ENCODE results near the gene MARCHF2.

Gene MARCHF2

GRCh38 chr19:8388612-8388958 is 24.5 kb upstream of the MARCHF2 start:
- DNase-seq (ENCODE audit: insufficient read length, low spot score) (no peak), FAIRE-seq (no peak)
- no peak for TF ChIP-seq POLR2A (IDR thresholded peaks at IDR 0.05; ENCODE audit: low read depth, low read length)

GRCh38 chr19:8389891-8390616 is 23.1 kb upstream of the MARCHF2 start, which contains the start of gene RAB11B:
TSS of gene RAB11B (plus strand) at chr19:8390360. CDS start at chr19:8390417, 57 bp downstream.
- DNase-seq (ENCODE audit: insufficient read length, low spot score) (peak; percentile 94), FAIRE-seq (peak; percentile 99)
- TF ChIP-seq SPI1 (IDR thresholded peaks at IDR 0.05; ENCODE audit: low read depth, low read length) (0 out of 2 replicates have a peak, but pooled peaks have one; percentile 5), POLR2A (IDR thresholded peaks at IDR 0.05; ENCODE audit: low read depth, low read length) (peak; percentile 16; the same call in 1 of the 2 replicates), PAX5 (IDR thresholded peaks at IDR 0.05; ENCODE audit: insufficient read depth, low read length, severe bottlenecking) (no peak), TAF1 (IDR thresholded peaks at IDR 0.05; ENCODE audit: low read depth, low read length) (peak; percentile 48; the same call in 1 of the 2 replicates)

GRCh38 chr19:8390617-8390981 is 22.5 kb upstream of the MARCHF2 start:
- DNase-seq (ENCODE audit: insufficient read length, low spot score) (peak; percentile 86), FAIRE-seq (peak; percentile 92)
- TF ChIP-seq TAF1 (IDR thresholded peaks at IDR 0.05; ENCODE audit: low read depth, low read length) (0 out of 2 replicates have a peak, but pooled peaks have one; percentile 1), POLR2AphosphoS5 (IDR thresholded peaks at IDR 0.05; ENCODE audit: low read depth, low read length) (no peak), POLR2A (IDR thresholded peaks at IDR 0.05; ENCODE audit: low read depth, low read length) (0 out of 2 replicates have a peak, but pooled peaks have one; percentile 4)

GRCh38 chr19:8391198-8392016 is 21.7 kb upstream of the MARCHF2 start:
- no peak for TF ChIP-seq SPI1 (IDR thresholded peaks at IDR 0.05; ENCODE audit: low read depth, low read length)
- no peak for FAIRE-seq
- DNase-seq (ENCODE audit: insufficient read length, low spot score): no peak

GRCh38 chr19:8392017-8392591 is 21.0 kb upstream of the MARCHF2 start:
- DNase-seq (ENCODE audit: insufficient read length, low spot score) (no peak), FAIRE-seq (no peak)
- no peak for TF ChIP-seq TAF1 (IDR thresholded peaks at IDR 0.05; ENCODE audit: low read depth, low read length)
- no peak for TF ChIP-seq PAX5 (IDR thresholded peaks at IDR 0.05; ENCODE audit: insufficient read depth, low read length, severe bottlenecking)
- no peak for TF ChIP-seq POLR2A (IDR thresholded peaks at IDR 0.05; ENCODE audit: low read depth, low read length)
- TF ChIP-seq SPI1 (IDR thresholded peaks at IDR 0.05; ENCODE audit: low read depth, low read length): no peak
- TF ChIP-seq POU2F2 (IDR thresholded peaks at IDR 0.05; ENCODE audit: low read depth, low read length): no peak
- no peak for TF ChIP-seq POLR2AphosphoS5 (IDR thresholded peaks at IDR 0.05; ENCODE audit: low read depth, low read length)

GRCh38 chr19:8393192-8393870 is 19.8 kb upstream of the MARCHF2 start:
- no peak for TF ChIP-seq TAF1 (IDR thresholded peaks at IDR 0.05; ENCODE audit: low read depth, low read length)
- no peak for TF ChIP-seq PAX5 (IDR thresholded peaks at IDR 0.05; ENCODE audit: insufficient read depth, low read length, severe bottlenecking)
- TF ChIP-seq POLR2A (IDR thresholded peaks at IDR 0.05; ENCODE audit: low read depth, low read length): no peak
- TF ChIP-seq POLR2AphosphoS5 (IDR thresholded peaks at IDR 0.05; ENCODE audit: low read depth, low read length): no peak
- TF ChIP-seq SPI1 (IDR thresholded peaks at IDR 0.05; ENCODE audit: low read depth, low read length): no peak
- TF ChIP-seq POU2F2 (IDR thresholded peaks at IDR 0.05; ENCODE audit: low read depth, low read length): no peak
- no peak for FAIRE-seq

GRCh38 chr19:8393871-8394250 is 19.2 kb upstream of the MARCHF2 start:
- no peak for TF ChIP-seq SPI1 (IDR thresholded peaks at IDR 0.05; ENCODE audit: low read depth, low read length)
- no peak for TF ChIP-seq POLR2AphosphoS5 (IDR thresholded peaks at IDR 0.05; ENCODE audit: low read depth, low read length)
- no peak for TF ChIP-seq TAF1 (IDR thresholded peaks at IDR 0.05; ENCODE audit: low read depth, low read length)
- TF ChIP-seq PAX5 (IDR thresholded peaks at IDR 0.05; ENCODE audit: insufficient read depth, low read length, severe bottlenecking): no peak
- no peak for TF ChIP-seq POLR2A (IDR thresholded peaks at IDR 0.05; ENCODE audit: low read depth, low read length)
- TF ChIP-seq POU2F2 (IDR thresholded peaks at IDR 0.05; ENCODE audit: low read depth, low read length): no peak
- no peak for FAIRE-seq

More at GRCh38 chr19:8393192-8393870, 19.8 kb upstream of the MARCHF2 start:
- no peak for DNase-seq (ENCODE audit: insufficient read length, low spot score)

GRCh38 chr19:8395621-8396082 is 17.5 kb upstream of the MARCHF2 start:
- DNase-seq (ENCODE audit: insufficient read length, low spot score): no peak
- TF ChIP-seq PAX5 (IDR thresholded peaks at IDR 0.05; ENCODE audit: insufficient read depth, low read length, severe bottlenecking): no peak
- no peak for TF ChIP-seq POLR2AphosphoS5 (IDR thresholded peaks at IDR 0.05; ENCODE audit: low read depth, low read length)
- no peak for TF ChIP-seq POLR2A (IDR thresholded peaks at IDR 0.05; ENCODE audit: low read depth, low read length)
- no peak for TF ChIP-seq POU2F2 (IDR thresholded peaks at IDR 0.05; ENCODE audit: low read depth, low read length)
- TF ChIP-seq TAF1 (IDR thresholded peaks at IDR 0.05; ENCODE audit: low read depth, low read length): no peak
- TF ChIP-seq SPI1 (IDR thresholded peaks at IDR 0.05; ENCODE audit: low read depth, low read length): no peak
- no peak for FAIRE-seq

More at GRCh38 chr19:8393871-8394250, 19.2 kb upstream of the MARCHF2 start:
- no peak for DNase-seq (ENCODE audit: insufficient read length, low spot score)

- no peak for TF ChIP-seq POLR2AphosphoS5 (IDR thresholded peaks at IDR 0.05; ENCODE audit: low read depth, low read length)
- TF ChIP-seq SPI1 (IDR thresholded peaks at IDR 0.05; ENCODE audit: low read depth, low read length): no peak
- no peak for TF ChIP-seq PAX5 (IDR thresholded peaks at IDR 0.05; ENCODE audit: insufficient read depth, low read length, severe bottlenecking)
- no peak for TF ChIP-seq POU2F2 (IDR thresholded peaks at IDR 0.05; ENCODE audit: low read depth, low read length)
- no peak for TF ChIP-seq TAF1 (IDR thresholded peaks at IDR 0.05; ENCODE audit: low read depth, low read length)
- no peak for TF ChIP-seq POLR2A (IDR thresholded peaks at IDR 0.05; ENCODE audit: low read depth, low read length)
- DNase-seq (ENCODE audit: insufficient read length, low spot score) (no peak), FAIRE-seq (no peak)
These were observed 16.9 kb upstream of the MARCHF2 start for GRCh38 chr19:8396185-8396562.

Measured in GM12891 (cell line).